ENCODE measurements around the gene CEBPE.
"Not testable (repeated sequence)": the region's sequence is repeated elsewhere in the genome, so short reads cannot be mapped to it uniquely, and the experiment has no call there.

The CEBPE gene

GRCh38 chr14:23109769-23110168 lies 9.3 kb downstream of the CEBPE start:
- no peaks in the 10 kb centered on the region for H3K36me3 ChIP-seq (ENCODE audit: insufficient read depth, low read length)
- no peak overlapping the region for H3K4me2 ChIP-seq (ENCODE audit: low read depth, low read length, poor library complexity, severe bottlenecking)
- H3F3A ChIP-seq (ENCODE audit: low read depth) = no peaks in the 10 kb centered on the region
- no peak overlapping the region for H3K9ac ChIP-seq (ENCODE audit: low read depth, low read length, poor library complexity, severe bottlenecking)
- H4K20me1 ChIP-seq (ENCODE audit: insufficient read depth, low read length, poor library complexity, severe bottlenecking) = no peaks in the 10 kb centered on the region
- no peak overlapping the region for H3K4me3 ChIP-seq (ENCODE audit: low read length, poor library complexity, severe bottlenecking)
- peaks cover 3% of the 10 kb centered on the region for H3K4me1 ChIP-seq (ENCODE audit: insufficient read depth, low read length, poor library complexity, severe bottlenecking)
- no peaks in the 10 kb centered on the region for H3K79me2 ChIP-seq (ENCODE audit: insufficient read depth, low read length)
- no peaks in the 10 kb centered on the region for H3K9me3 ChIP-seq (ENCODE audit: insufficient read depth, low read depth, low read length)
- H3K27me3 ChIP-seq (ENCODE audit: insufficient read depth, low read length, poor library complexity, severe bottlenecking) = no peaks in the 10 kb centered on the region
- no peak for TF ChIP-seq CTCF (conservative IDR thresholded peaks at IDR 0.05; ENCODE audit: low read length)
- no peak for TF ChIP-seq EZH2phosphoT487 (IDR thresholded peaks at IDR 0.05; ENCODE audit: borderline replicate concordance)
- H3K9me2 ChIP-seq (replicated peaks; ENCODE audit: low read depth, low read length) = no peaks in the 10 kb centered on the region
- H2AFZ ChIP-seq (ENCODE audit: low read length) = no peak overlapping the region

- H4K20me1 ChIP-seq (ENCODE audit: insufficient read depth, low read length, poor library complexity, severe bottlenecking); H3K27me3 ChIP-seq (ENCODE audit: insufficient read depth, low read length, poor library complexity, severe bottlenecking); H3K4me3 ChIP-seq (ENCODE audit: low read length, poor library complexity, severe bottlenecking); H3K79me2 ChIP-seq (ENCODE audit: insufficient read depth, low read length); H3K9me3 ChIP-seq (ENCODE audit: insufficient read depth, low read depth, low read length); H3F3A ChIP-seq (ENCODE audit: low read depth); H3K4me1 ChIP-seq (ENCODE audit: insufficient read depth, low read length, poor library complexity, severe bottlenecking); H3K9ac ChIP-seq (ENCODE audit: low read depth, low read length, poor library complexity, severe bottlenecking); H2AFZ ChIP-seq (ENCODE audit: low read length); H3K36me3 ChIP-seq (ENCODE audit: insufficient read depth, low read length); H3K9me2 ChIP-seq (replicated peaks; ENCODE audit: low read depth, low read length); H3K4me2 ChIP-seq (ENCODE audit: low read depth, low read length, poor library complexity, severe bottlenecking): not testable (repeated sequence)
Measured at GRCh38 chr14:23108169-23108568, 10.9 kb downstream of the CEBPE start.

- not testable (repeated sequence) for H3K4me2 ChIP-seq (ENCODE audit: low read depth, low read length, poor library complexity, severe bottlenecking); H3K9me2 ChIP-seq (replicated peaks; ENCODE audit: low read depth, low read length); H4K20me1 ChIP-seq (ENCODE audit: insufficient read depth, low read length, poor library complexity, severe bottlenecking); H3K36me3 ChIP-seq (ENCODE audit: insufficient read depth, low read length); H3K4me1 ChIP-seq (ENCODE audit: insufficient read depth, low read length, poor library complexity, severe bottlenecking); H3F3A ChIP-seq (ENCODE audit: low read depth); H3K9me3 ChIP-seq (ENCODE audit: insufficient read depth, low read depth, low read length); H3K4me3 ChIP-seq (ENCODE audit: low read length, poor library complexity, severe bottlenecking); H3K9ac ChIP-seq (ENCODE audit: low read depth, low read length, poor library complexity, severe bottlenecking); H2AFZ ChIP-seq (ENCODE audit: low read length); H3K79me2 ChIP-seq (ENCODE audit: insufficient read depth, low read length); H3K27me3 ChIP-seq (ENCODE audit: insufficient read depth, low read length, poor library complexity, severe bottlenecking)
Measured at GRCh38 chr14:23107620-23108019, 11.4 kb downstream of the CEBPE start.

GRCh38 chr14:23106747-23107045 lies 12.4 kb downstream of the CEBPE start:
- no peaks in the 10 kb centered on the region for H3F3A ChIP-seq (ENCODE audit: low read depth)
- H2AFZ ChIP-seq (ENCODE audit: low read length) = no peak overlapping the region
- H3K79me2 ChIP-seq (ENCODE audit: insufficient read depth, low read length) = no peaks in the 10 kb centered on the region
- no peak overlapping the region for H3K9ac ChIP-seq (ENCODE audit: low read depth, low read length, poor library complexity, severe bottlenecking)
- no peak overlapping the region for H3K4me3 ChIP-seq (ENCODE audit: low read length, poor library complexity, severe bottlenecking)
- no peak overlapping the region for H3K4me2 ChIP-seq (ENCODE audit: low read depth, low read length, poor library complexity, severe bottlenecking)
- no peaks in the 10 kb centered on the region for H3K9me3 ChIP-seq (ENCODE audit: insufficient read depth, low read depth, low read length)
- no peaks in the 10 kb centered on the region for H3K4me1 ChIP-seq (ENCODE audit: insufficient read depth, low read length, poor library complexity, severe bottlenecking)
- H3K36me3 ChIP-seq (ENCODE audit: insufficient read depth, low read length) = no peaks in the 10 kb centered on the region
- TF ChIP-seq CTCF (conservative IDR thresholded peaks at IDR 0.05; ENCODE audit: low read length) = no peak
- no peak for TF ChIP-seq EZH2phosphoT487 (IDR thresholded peaks at IDR 0.05; ENCODE audit: borderline replicate concordance)
- H4K20me1 ChIP-seq (ENCODE audit: insufficient read depth, low read length, poor library complexity, severe bottlenecking) = no peaks in the 10 kb centered on the region
- H3K9me2 ChIP-seq (replicated peaks; ENCODE audit: low read depth, low read length) = no peaks in the 10 kb centered on the region
- H3K27me3 ChIP-seq (ENCODE audit: insufficient read depth, low read length, poor library complexity, severe bottlenecking) = no peaks in the 10 kb centered on the region

Measured in Loucy (cell line).